NCI-H1105 treated with DMSO at 0.1 percent for 48 hours (cell line): Measurements from ENCODE around the gene DMRT1.

ENCODE experiments used
- DNase-seq: peaks from one replicate; lab custom pipeline; 2025; lab: John Stamatoyannopoulos, UW

DMRT1 gene

GRCh38 chr9:841371-842209 is at the start of gene DMRT1:
Gene DMRT1, plus strand, starts transcription at chr9:841697. Its CDS starts 142 bp downstream, at chr9:841839.
- DNase-seq: peak; percentile 21

- DNase-seq: no peak
Observed at GRCh38 chr9:792331-793260, 48.9 kb upstream of the DMRT1 start.

DNA sequence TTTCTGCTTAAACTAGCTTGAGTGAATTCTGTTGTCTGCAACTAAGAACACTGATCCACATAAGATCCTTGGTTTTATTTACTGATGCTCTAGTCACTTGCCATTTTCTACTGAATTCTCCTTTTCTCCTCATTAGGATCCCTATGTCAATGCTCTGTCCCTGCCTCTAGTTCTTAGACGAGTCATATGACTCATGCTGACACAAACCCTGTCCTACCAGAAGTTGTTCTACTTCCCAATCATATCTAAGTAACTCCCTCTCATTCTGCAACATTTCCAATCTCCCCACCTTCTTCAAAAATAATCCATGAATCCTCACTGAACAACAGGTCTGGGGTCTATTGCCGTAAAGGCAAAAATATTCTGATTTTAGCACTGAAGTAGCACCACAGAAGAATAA is 47.1 kb upstream of the DMRT1 start:
- no peak for DNase-seq

DNA sequence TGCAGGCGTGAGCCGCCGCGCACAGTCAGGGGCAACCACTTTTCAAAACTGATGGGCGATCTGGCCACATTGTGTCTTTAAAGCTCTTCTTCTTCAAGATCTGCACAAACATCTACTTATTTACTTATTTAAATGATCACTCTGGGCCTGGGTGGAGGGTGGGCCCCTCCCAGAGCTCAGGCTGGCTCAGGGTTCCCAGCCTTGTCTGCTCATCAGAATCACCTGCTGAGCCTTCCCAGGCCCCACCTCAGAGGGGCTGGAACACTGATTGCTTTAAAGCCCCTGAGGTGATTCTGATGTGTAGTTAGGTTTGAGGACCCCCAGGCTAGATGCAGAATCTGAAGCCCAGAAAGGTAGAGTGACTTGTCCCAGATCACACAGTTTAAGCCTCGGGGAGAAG is 45.6 kb upstream of the DMRT1 start:
- no peak for DNase-seq

GRCh38 chr9:800591-801150 is 40.8 kb upstream of the DMRT1 start:
- no peak for DNase-seq

GRCh38 chr9:801399-802071 is 40.0 kb upstream of the DMRT1 start:
- DNase-seq: no peak

- no peak for DNase-seq
Observed at GRCh38 chr9:804026-804425, 37.5 kb upstream of the DMRT1 start.

DNA sequence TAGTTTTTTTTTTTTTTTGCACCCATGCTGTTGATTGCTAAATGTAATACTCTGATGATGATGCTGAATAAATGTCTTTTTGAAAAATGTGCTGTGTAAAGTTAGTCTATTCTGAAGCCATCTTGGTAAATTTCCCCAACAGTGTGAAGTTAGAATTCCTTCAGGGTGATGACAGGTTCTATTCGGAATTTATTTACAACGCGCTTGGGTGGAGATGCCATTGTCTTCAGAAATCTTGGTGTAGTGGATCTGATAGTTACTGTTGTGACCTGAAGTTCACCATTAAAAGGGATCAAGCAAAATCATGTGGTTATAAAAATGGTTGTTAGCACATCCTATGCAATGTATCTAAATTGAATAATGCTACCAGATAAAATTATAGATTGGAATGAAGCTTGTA is 36.3 kb upstream of the DMRT1 start:
- no peak for DNase-seq

DNA sequence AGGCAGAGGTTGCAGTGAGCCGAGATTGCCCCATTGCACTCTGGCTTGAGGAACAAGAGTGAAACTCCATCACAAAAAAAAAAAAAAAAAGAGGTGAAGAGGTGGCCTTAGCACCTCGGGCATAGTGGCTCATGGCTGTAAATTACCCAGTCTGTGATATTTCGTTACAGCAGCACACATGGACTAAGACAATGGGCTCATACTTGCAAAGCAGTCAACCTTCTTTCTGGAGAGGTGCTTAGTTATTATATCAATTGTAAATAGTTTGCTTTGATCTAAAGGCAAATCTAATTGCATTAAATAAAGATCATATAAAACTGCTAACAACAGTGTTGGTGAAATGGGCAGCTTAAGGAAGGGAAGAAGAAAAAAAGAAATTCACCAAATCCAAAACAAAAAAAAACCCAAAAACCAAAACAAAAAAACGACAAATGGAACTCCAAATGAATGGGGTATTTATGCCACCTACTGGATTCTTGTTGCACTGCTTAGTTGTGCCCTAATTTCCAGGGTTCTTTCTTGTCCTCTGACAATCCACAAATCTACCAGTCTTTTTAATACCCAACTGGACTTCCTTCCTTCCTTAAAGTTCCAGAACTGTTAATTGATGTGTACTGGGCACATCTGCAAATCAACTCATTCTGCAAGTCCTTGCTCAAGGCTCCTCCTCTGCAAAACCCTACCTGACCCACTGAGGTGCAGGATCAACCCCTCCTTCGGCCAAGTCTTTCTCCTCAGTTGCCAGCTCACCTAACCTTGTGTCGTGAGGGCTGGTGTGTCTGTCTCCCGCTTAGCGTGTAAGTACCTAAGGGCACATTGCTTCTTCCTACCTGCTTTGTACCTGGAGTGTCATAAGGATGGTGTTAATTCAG is 35.0 kb upstream of the DMRT1 start:
- DNase-seq: peak; percentile 18

DNA sequence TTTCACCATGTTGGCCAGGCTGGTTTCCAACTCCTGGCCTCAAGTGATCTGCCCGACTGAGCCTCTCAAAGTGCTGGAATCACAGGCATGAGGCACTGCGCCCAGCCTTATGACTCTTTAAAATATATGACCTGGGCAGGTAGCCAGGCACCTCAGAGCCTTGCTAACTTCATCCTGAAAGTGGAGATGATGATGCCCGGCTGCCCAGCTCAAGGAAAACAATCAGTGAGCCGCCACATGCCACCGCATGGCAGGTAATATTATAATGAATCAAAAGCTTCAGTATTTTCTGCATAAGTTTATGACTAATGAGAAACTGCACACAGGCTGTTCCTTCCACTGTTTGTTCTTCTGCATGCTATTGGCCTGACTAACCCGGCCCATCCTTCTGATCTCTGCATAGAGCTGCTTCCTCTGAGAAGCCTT is 30.4 kb upstream of the DMRT1 start:
- DNase-seq: no peak

- DNase-seq: no peak
Observed at GRCh38 chr9:818958-819357, 22.5 kb upstream of the DMRT1 start.

- DNase-seq: no peak
Observed at GRCh38 chr9:826500-827280, 14.8 kb upstream of the DMRT1 start.

GRCh38 chr9:840343-840742 is 1.2 kb upstream of the DMRT1 start:
- DNase-seq: no peak

GRCh38 chr9:842635-843426 is 1.3 kb downstream of the DMRT1 start:
- no peak for DNase-seq

DNA sequence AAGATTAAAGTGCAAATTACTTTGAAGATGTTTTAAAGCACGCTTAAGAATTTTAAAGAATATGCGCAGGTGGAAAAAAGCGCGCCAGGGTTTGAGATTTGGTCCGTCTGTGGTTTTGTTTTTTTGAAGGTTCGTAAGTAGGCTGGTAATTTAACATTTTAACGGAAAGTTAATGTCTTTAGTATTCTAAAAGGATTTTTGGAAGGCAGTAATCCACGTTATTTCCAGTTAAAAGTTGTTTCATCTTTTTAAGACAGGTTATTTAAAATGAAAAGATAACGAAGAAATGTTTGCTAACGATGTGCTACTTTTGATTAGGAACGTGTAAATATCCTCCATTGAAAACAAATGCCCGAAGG is 1.9 kb downstream of the DMRT1 start:
- no peak for DNase-seq

DNA sequence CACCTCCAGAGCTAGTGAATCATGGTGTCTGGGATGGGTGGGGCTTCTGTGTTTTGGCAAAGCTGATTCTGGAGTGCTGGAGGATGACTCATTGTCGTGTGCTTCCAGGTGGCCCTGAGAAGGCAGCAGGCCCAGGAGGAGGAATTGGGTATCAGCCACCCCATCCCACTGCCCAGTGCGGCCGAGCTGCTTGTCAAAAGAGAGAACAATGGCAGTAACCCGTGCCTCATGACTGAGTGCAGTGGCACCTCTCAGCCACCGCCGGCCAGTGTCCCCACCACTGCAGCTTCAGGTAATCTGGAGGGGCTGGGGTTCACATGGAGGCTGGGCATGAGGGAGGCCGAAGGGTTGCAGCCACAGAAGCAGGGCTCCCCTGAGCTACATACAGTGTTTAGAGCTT is 5.4 kb downstream of the DMRT1 start:
- no peak for DNase-seq

- DNase-seq: no peak
Observed at GRCh38 chr9:847505-847904, 6.0 kb downstream of the DMRT1 start.

GRCh38 chr9:849431-849830 is 7.9 kb downstream of the DMRT1 start:
- DNase-seq: no peak

DNA sequence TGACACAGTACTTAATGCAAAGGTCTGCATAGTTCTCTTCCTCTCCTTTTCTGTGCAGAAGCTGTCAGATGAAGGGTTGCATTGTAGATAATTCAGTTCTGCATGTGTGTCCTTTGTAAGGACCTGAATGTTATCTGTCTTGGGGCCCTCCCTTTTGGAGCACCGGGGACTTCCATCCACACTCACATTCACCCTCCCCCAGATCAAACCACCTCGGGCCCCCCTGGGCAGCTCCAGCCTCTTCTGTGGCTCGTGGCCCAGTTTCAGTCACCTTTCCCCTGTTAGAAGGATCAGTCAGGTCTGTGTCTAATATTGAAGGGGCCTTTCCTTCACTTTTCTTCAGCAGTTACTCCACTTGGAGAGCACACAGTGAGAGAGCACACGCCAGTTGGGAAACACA is 11.0 kb downstream of the DMRT1 start:
- DNase-seq: no peak

- no peak for DNase-seq
Observed at GRCh38 chr9:859251-859650, 17.8 kb downstream of the DMRT1 start.
